SK-N-SH (cell line): ENCODE data around the gene D2HGDH. TPM values are rescaled to one million over a fixed set of nuclear protein-coding genes. Genes with fewer than 3 reads are reported as not detected.

ENCODE experiments used
- CTCF ChIA-PET: fragments of 300-600, 350-600 bp; formaldehyde crosslinking; extraction: SDS; loops from one replicate; lab custom pipeline; 2021; lab: Yijun Ruan, JAX
- POLR2A ChIA-PET: fragments of 350-600 bp; sonication (Branson Sonifier 250); formaldehyde crosslinking; extraction: SDS; loops from one replicate; lab custom pipeline; 2020; ENCODE audit warnings: antibody characterized with exemption, inconsistent platforms; lab: Yijun Ruan, JAX
- DNase-seq: peaks from one replicate; pipeline ENCODE4 v3.0.0; 2012
- H2AFZ ChIP-seq: fragments of 200-600 bp; sonication (generic); 2 replicates; pipeline ENCODE4 v1.8.1; 2016; ENCODE audit warnings: antibody characterized with exemption, mild to moderate bottlenecking, low read depth
- H3F3A ChIP-seq: fragments of 200-600 bp; sonication (generic); replicated peaks from 2 replicates; pipeline ENCODE3; 2016; ENCODE audit warnings: antibody characterized with exemption, mild to moderate bottlenecking; ENCODE audit not compliant: insufficient read depth
- H3K27ac ChIP-seq, 2 experiments: fragments of 200-500 bp in 1 of 2; fragments of 200-600 bp in 1 of 2; sonication (Bioruptor generic) in 1 of 2; sonication (generic), shearing (Covaris generic) in 1 of 2; 2 replicates each; pipeline versions ENCODE4 v1.5.1 to v1.6.1; 2014 to 2016; ENCODE audit warnings: low read depth in 2 of 2, inconsistent platforms in 1 of 2, low read length in 1 of 2, mild to moderate bottlenecking in 1 of 2, mixed read lengths in 1 of 2
- H3K27me3 ChIP-seq: fragments of 200-600 bp; sonication (generic), shearing (Covaris generic); 2 replicates; pipeline ENCODE4 v1.6.1; 2016; ENCODE audit warnings: mixed run types; ENCODE audit not compliant: insufficient read depth
- H3K36me3 ChIP-seq, 2 experiments: fragments of 200-500 bp in 1 of 2; fragments of 200-600 bp in 1 of 2; sonication (Bioruptor generic) in 1 of 2; sonication (generic) in 1 of 2; replicated peaks in 1 of 2; 2 replicates each; pipeline versions ENCODE3 to v1.5.1; 2014 to 2016; ENCODE audit warnings: low read length in 1 of 2, mild to moderate bottlenecking in 1 of 2; ENCODE audit not compliant: insufficient read depth in 2 of 2, control insufficient read depth in 1 of 2
- H3K4me1 ChIP-seq, 2 experiments: fragments of 200-500 bp in 1 of 2; fragments of 200-600 bp in 1 of 2; sonication (Bioruptor generic) in 1 of 2; sonication (generic), shearing (Covaris generic) in 1 of 2; 2 replicates each; pipeline versions ENCODE4 v1.5.1 to v1.6.1; 2014 to 2016; ENCODE audit warnings: low read depth in 1 of 2, low read length in 1 of 2, mixed run types in 1 of 2; ENCODE audit not compliant: insufficient read depth in 2 of 2, control insufficient read depth in 1 of 2
- H3K4me2 ChIP-seq: fragments of 200-600 bp; sonication (generic), shearing (Covaris generic); 2 replicates; pipeline ENCODE4 v1.6.1; 2017; ENCODE audit warnings: mixed run types
- H3K4me3 ChIP-seq, 2 experiments: fragments of 200-500 bp in 1 of 2; fragments of 200-600 bp in 1 of 2; sonication (Bioruptor generic) in 1 of 2; sonication (generic), shearing (Covaris generic) in 1 of 2; 2 replicates each; pipeline versions ENCODE4 v1.5.1 to v1.8.1; 2014 to 2016; ENCODE audit warnings: low read depth in 2 of 2, inconsistent platforms in 1 of 2, low read length in 1 of 2, mild to moderate bottlenecking in 1 of 2, mixed read lengths in 1 of 2, moderate library complexity in 1 of 2
- H3K79me2 ChIP-seq: fragments of 200-600 bp; sonication (generic); 2 replicates; pipeline ENCODE4 v1.8.1; 2017; ENCODE audit warnings: mild to moderate bottlenecking; ENCODE audit not compliant: insufficient read depth
- H3K9ac ChIP-seq: fragments of 200-600 bp; sonication (generic); 2 replicates; pipeline ENCODE4 v1.6.1; 2017; ENCODE audit warnings: mixed run types
- H3K9me2 ChIP-seq: fragments of 200-600 bp; sonication (generic); 2 replicates; pipeline ENCODE4 v1.6.1; 2017; ENCODE audit warnings: mixed run types
- H3K9me3 ChIP-seq: fragments of 200-600 bp; sonication (generic); 2 replicates; pipeline ENCODE4 v1.6.1; 2017; ENCODE audit warnings: mixed run types, mild to moderate bottlenecking, moderate library complexity
- H4K20me1 ChIP-seq: fragments of 200-600 bp; sonication (generic); 2 replicates; pipeline ENCODE4 v1.6.1; 2017; ENCODE audit warnings: mild to moderate bottlenecking, mixed run types; ENCODE audit not compliant: insufficient read depth
- FOSL2 ChIP-seq: IDR thresholded peaks from 2 replicates; pipeline ENCODE4 v1.4.0; 2012; ENCODE audit warnings: low read depth, mild to moderate bottlenecking, moderate library complexity, borderline replicate concordance
- FOXJ3 ChIP-seq: sonication (generic); formaldehyde crosslinking; IDR thresholded peaks from 2 replicates; pipeline ENCODE4 v1.5.1; 2020; ENCODE audit warnings: mild to moderate bottlenecking, missing genetic modification reagents
- GATA2 ChIP-seq: sonication (generic); formaldehyde crosslinking; IDR thresholded peaks from 2 replicates; pipeline ENCODE4 v1.5.0; 2020; ENCODE audit warnings: mild to moderate bottlenecking, missing genetic modification reagents
- IRF3 ChIP-seq: fragments of 150-350 bp; IDR thresholded peaks from 2 replicates; pipeline ENCODE4 v1.6.1; 2016; ENCODE audit warnings: mild to moderate bottlenecking, low read depth, low read length
- JUND ChIP-seq: IDR thresholded peaks from 2 replicates; pipeline ENCODE4 v1.4.0; 2012
- MXI1 ChIP-seq: IDR thresholded peaks from 2 replicates; pipeline ENCODE4 v1.6.1; 2012; ENCODE audit warnings: mild to moderate bottlenecking, low read depth, low read length, improper control_type of control experiment
- PBX3 ChIP-seq: IDR thresholded peaks from 2 replicates; pipeline ENCODE4; 2012
- REST ChIP-seq: IDR thresholded peaks from 2 replicates; pipeline ENCODE4 v1.6.1; 2012; ENCODE audit warnings: mild to moderate bottlenecking, low read depth, low read length, moderate library complexity
- SIN3A ChIP-seq: IDR thresholded peaks from 2 replicates; pipeline ENCODE4 v1.6.1; 2012; ENCODE audit warnings: low read depth, mild to moderate bottlenecking, low read length, moderate library complexity, borderline replicate concordance
- TCF12 ChIP-seq: IDR thresholded peaks from 2 replicates; pipeline ENCODE4 v1.4.0; 2012
- USF1 ChIP-seq: IDR thresholded peaks from 2 replicates; pipeline ENCODE4 v1.4.0; 2012; ENCODE audit warnings: low read depth, borderline replicate concordance
- USF2 ChIP-seq: fragments of 150-350 bp; IDR thresholded peaks from 2 replicates; pipeline ENCODE4 v1.6.1; 2017; ENCODE audit warnings: antibody characterized with exemption, low read length, low read depth, borderline replicate concordance
- YY1 ChIP-seq: IDR thresholded peaks from 2 replicates; pipeline ENCODE4 v1.4.0; 2012; ENCODE audit warnings: low read depth, mild to moderate bottlenecking
- WGBS: methylation state at CpG from one replicate; pipeline ENCODE4 v1.1.6; 2017; ENCODE audit warnings: low lambda C conversion rate; 5-methylcytosine and 5-hydroxymethylcytosine counted together
- polyA plus RNA-seq, 3 experiments: library from polyadenylated mRNA; depleted of rRNA; stranded (reverse); fragments of >200 nt; gene quantifications; 2 replicates each; pipeline ENCODE4 v1.2.3, GENCODE V29; 2012

The D2HGDH gene
- polyA plus RNA-seq, 1 of the 3 experiments (the other 2 are of a cell fraction) = 36.3 TPM

- Histone ChIP-seq H3K79me2 (peaks cover 16% of the 10 kb centered on the region; the same call in 1 of the 2 replicates), H3K4me1 (peaks cover 0 to 2% of the 10 kb centered on the region in 2 experiments; a peak in 1 of 4 replicates), H3K4me3 (no peak overlapping the region), H4K20me1 (peaks cover 30% of the 10 kb centered on the region), H3K4me2 (no peak overlapping the region), H3K27ac (no peak overlapping the region), H3K9ac (no peak overlapping the region), H3F3A (no peaks in the 10 kb centered on the region), H3K36me3 (peaks cover 28 to 31% of the 10 kb centered on the region in 2 experiments), H3K9me2 (no peaks in the 10 kb centered on the region), H3K9me3 (no peaks in the 10 kb centered on the region), H3K27me3 (no peaks in the 10 kb centered on the region), H2AFZ (no peak overlapping the region)
- TF ChIP-seq GATA2 (CRISPR knock-in tag) = no peak
- no peak for TF ChIP-seq USF2
- no peak for TF ChIP-seq MXI1
- no peak for TF ChIP-seq IRF3
- no peak for TF ChIP-seq JUND
- TF ChIP-seq YY1 = no peak
- no peak for TF ChIP-seq USF1
- no peak for TF ChIP-seq REST
- TF ChIP-seq TCF12 = no peak
- TF ChIP-seq FOSL2 = no peak
- TF ChIP-seq SIN3A = no peak
- no peak for TF ChIP-seq FOXJ3
- no peak for TF ChIP-seq PBX3
- ChIA-PET POLR2A (no interaction called here), CTCF (no interaction called here)
- 93% methylated on average over 16 of the region's 24 CpGs for WGBS
- no peak for DNase-seq
These were observed 9.8 kb downstream of the D2HGDH start for GRCh38 chr2:241744028-241744754.
